ENCODE results near the gene NMUR1.

- TF ChIP-seq POLR2A (IDR thresholded peaks at IDR 0.05) (no peak), CTCF (IDR thresholded peaks at IDR 0.05) (no peak)
These were observed 46.6 kb downstream of the NMUR1 start for GRCh38 chr2:231483398-231484329.

All from testis (tissue), 2 donors.